Suppressor macrophage (primary cell): ENCODE data around the gene DIO1.
A peak's percentile ranks its signal among the peaks of the same experiment; 100 is the strongest.
"Not testable (repeated sequence)": the region's sequence is repeated elsewhere in the genome, so short reads cannot be mapped to it uniquely, and the experiment has no call there.

Source experiments
- DNase-seq, 4 experiments: peaks; one replicate each; pipeline ENCODE4 v3.0.0-alpha.2; 2020 to 2022
- total RNA-seq, 17 experiments: gene quantifications; one replicate each; lab custom pipeline; 2026; ENCODE audit warnings: mixed read lengths in 6 of 17, inconsistent platforms in 3 of 17; lab: John Stamatoyannopoulos, UW

The DIO1 gene
- total RNA-seq, result 0 to 1.2 (median 0.14) reads per million in 17 experiments

GRCh38 chr1:53893999-53894636, at the start of gene DIO1:
TSS of gene DIO1 (plus strand) at chr1:53894187. CDS start at chr1:53894211, 24 bp downstream.
- DNase-seq, result no peak

- DNase-seq, result peak; percentile 22 to 58 (median 55)
These were observed 46.0 kb upstream of the DIO1 start for GRCh38 chr1:53847980-53848379.

GRCh38 chr1:53850082-53850673, 43.8 kb upstream of the DIO1 start:
- DNase-seq, result no peak

- no peak for DNase-seq
These were observed 42.3 kb upstream of the DIO1 start for GRCh38 chr1:53851571-53852285.

GRCh38 chr1:53860967-53861411, 33.0 kb upstream of the DIO1 start:
- peak; percentile 47 to 71 (median 60) for DNase-seq

- DNase-seq, result no peak
These were observed 31.5 kb upstream of the DIO1 start for GRCh38 chr1:53862507-53862906.

- no peak for DNase-seq
These were observed 25.4 kb upstream of the DIO1 start for GRCh38 chr1:53868565-53868964.

GRCh38 chr1:53869454-53870117, 24.4 kb upstream of the DIO1 start:
- DNase-seq, result peak in 3 of 4 experiments; percentile 36 to 60 (median 55)

GRCh38 chr1:53871221-53871620, 22.8 kb upstream of the DIO1 start:
- no peak for DNase-seq

- DNase-seq, result no peak
These were observed 22.1 kb upstream of the DIO1 start for GRCh38 chr1:53871773-53872484.

- not testable (repeated sequence) for DNase-seq
These were observed 18.8 kb upstream of the DIO1 start for GRCh38 chr1:53875150-53875549.

GRCh38 chr1:53878492-53879105, 15.4 kb upstream of the DIO1 start:
- peak; percentile 8 to 83 (median 61) for DNase-seq

GRCh38 chr1:53881853-53882252, 12.1 kb upstream of the DIO1 start:
- not testable (repeated sequence) for DNase-seq

GRCh38 chr1:53883600-53883999, 10.4 kb upstream of the DIO1 start:
- DNase-seq, result not testable (repeated sequence)

- no peak for DNase-seq
These were observed 5.3 kb upstream of the DIO1 start for GRCh38 chr1:53888681-53889080.

- peak; percentile 85 to 94 (median 92) for DNase-seq
These were observed 4.4 kb upstream of the DIO1 start, which contains the start of gene YIPF1 for GRCh38 chr1:53889304-53890298. TSS of gene YIPF1 (minus strand) at chr1:53889797. CDS start at chr1:53888937, 860 bp downstream.

- no peak for DNase-seq
These were observed 3.5 kb upstream of the DIO1 start for GRCh38 chr1:53890522-53890941.

- DNase-seq, result no peak
These were observed 3.0 kb upstream of the DIO1 start for GRCh38 chr1:53891018-53891417.

- DNase-seq, result no peak
These were observed 2.3 kb upstream of the DIO1 start for GRCh38 chr1:53891678-53892077.

- DNase-seq, result peak; percentile 91 to 97 (median 94)
These were observed 1.1 kb upstream of the DIO1 start for GRCh38 chr1:53892911-53893310.
